HepG2 (cell line): Measurements from ENCODE around the gene RNF5. TPM values are rescaled to one million over a fixed set of nuclear protein-coding genes. Genes with fewer than 3 reads are reported as not detected.

Experiments
- HMGA1 ChIP-seq: sonication (generic); formaldehyde crosslinking; conservative IDR thresholded peaks from 2 replicates; pipeline ENCODE4 v1.4.0; 2020; ENCODE audit warnings: missing genetic modification reagents
- HOXA3 ChIP-seq: sonication (generic); formaldehyde crosslinking; IDR thresholded peaks from 2 replicates; pipeline ENCODE4 v1.5.0; 2020; ENCODE audit warnings: missing genetic modification reagents
- IRF2 ChIP-seq: IDR thresholded peaks from 2 replicates; pipeline ENCODE4 v1.6.1; 2018; ENCODE audit warnings: missing genetic modification reagents, missing compliant biosample characterization
- KLF6 ChIP-seq: IDR thresholded peaks from 2 replicates; pipeline ENCODE4 v1.8.0; 2016; ENCODE audit warnings: missing biosample characterization, missing genetic modification reagents
- MIXL1 ChIP-seq: IDR thresholded peaks from 2 replicates; pipeline ENCODE4 v1.6.1; 2016
- SALL2 ChIP-seq: sonication (generic); formaldehyde crosslinking; IDR thresholded peaks from 2 replicates; pipeline ENCODE4 v1.8.1; 2023; ENCODE audit warnings: mild to moderate bottlenecking, missing genetic modification reagents, inconsistent platforms
- SUZ12 ChIP-seq: fragments of 150-350 bp; IDR thresholded peaks from 2 replicates; pipeline ENCODE4 v1.6.1; 2014; ENCODE audit warnings: low read depth, low read length
- TBX3 ChIP-seq: fragments of 450-650 bp; IDR thresholded peaks from 2 replicates; pipeline ENCODE4 v1.6.1; 2017; ENCODE audit warnings: antibody characterized with exemption, mild to moderate bottlenecking, inconsistent platforms, borderline replicate concordance
- ZBTB21 ChIP-seq: sonication (generic); formaldehyde crosslinking; IDR thresholded peaks from 2 replicates; pipeline ENCODE4 v1.4.0; 2020; ENCODE audit warnings: missing genetic modification reagents
- ZMYM4 ChIP-seq: sonication (generic); formaldehyde crosslinking; IDR thresholded peaks from 2 replicates; pipeline ENCODE4 v1.8.1; 2023; ENCODE audit warnings: mild to moderate bottlenecking, missing genetic modification reagents
- ZNF136 ChIP-seq: sonication (generic); formaldehyde crosslinking; IDR thresholded peaks from 2 replicates; pipeline ENCODE4 v1.8.1; 2022; ENCODE audit warnings: low read depth, mild to moderate bottlenecking, moderate library complexity, missing genetic modification reagents
- ZNF768 ChIP-seq: sonication (generic); formaldehyde crosslinking; IDR thresholded peaks from 2 replicates; pipeline ENCODE4 v1.4.0; 2020; ENCODE audit warnings: missing genetic modification reagents
- ZNF780A ChIP-seq: sonication (generic); formaldehyde crosslinking; IDR thresholded peaks from 2 replicates; pipeline ENCODE4 v1.8.0; 2022; ENCODE audit warnings: mild to moderate bottlenecking, missing genetic modification reagents, moderate library complexity
- ZNF83 ChIP-seq: sonication (generic); formaldehyde crosslinking; IDR thresholded peaks from 2 replicates; pipeline ENCODE4 v1.4.0; 2020; ENCODE audit warnings: missing genetic modification reagents, mild to moderate bottlenecking, borderline replicate concordance
- ZSCAN21 ChIP-seq: sonication (generic); formaldehyde crosslinking; IDR thresholded peaks from 2 replicates; pipeline ENCODE4 v1.8.0; 2022; ENCODE audit warnings: mild to moderate bottlenecking, missing genetic modification reagents, moderate library complexity, borderline replicate concordance
- polyA plus RNA-seq, 8 experiments: library from polyadenylated mRNA; depleted of rRNA in 3 of 8; stranded (reverse) in 7 of 8; unstranded in 1 of 8; fragments of >200 nt; fragmentation: Illumina TruSeq in 4 of 8; extraction: Trizol in 4 of 8; gene quantifications; 2 replicates each; pipeline versions ENCODE4 v1.2.1 to v1.2.3, GENCODE V29; 2011 to 2016; ENCODE audit warnings: low read depth in 4 of 8, missing spikeins in 1 of 8, mixed read lengths in 1 of 8; ENCODE audit not compliant: insufficient read depth in 1 of 8
- total RNA-seq, 5 experiments: library from RNA; depleted of rRNA; stranded (reverse); fragments of >200 nt; fragmentation: Illumina TruSeq; extraction: Trizol; gene quantifications; 2 replicates each; pipeline ENCODE4 v1.2.3, GENCODE V29; 2016; ENCODE audit warnings: low read depth in 1 of 5
- TF ChIP-seq, protein P1 (sequence below): sonication (generic); formaldehyde crosslinking; IDR thresholded peaks from 2 replicates; pipeline ENCODE4 v1.9.0; 2021; ENCODE audit warnings: missing genetic modification reagents, mild to moderate bottlenecking, borderline replicate concordance
- TF ChIP-seq, protein P2 (sequence below): sonication (generic); formaldehyde crosslinking; IDR thresholded peaks from 2 replicates; pipeline ENCODE4 v1.5.0; 2020; ENCODE audit warnings: mild to moderate bottlenecking, missing genetic modification reagents
- TF ChIP-seq, protein P3 (sequence below): sonication (generic); formaldehyde crosslinking; conservative IDR thresholded peaks from 2 replicates; pipeline ENCODE4 v1.4.0; 2020; ENCODE audit warnings: mild to moderate bottlenecking, missing genetic modification reagents, moderate library complexity
- TF ChIP-seq, protein P4 (sequence below): sonication (generic); formaldehyde crosslinking; conservative IDR thresholded peaks from 2 replicates; pipeline ENCODE4 v1.4.0; 2020; ENCODE audit warnings: missing genetic modification reagents

Gene RNF5
- total and polyA plus RNA-seq, 2 of the 13 experiments (the other 11 are each of a cell fraction or from before 2014, with no cell fraction given), result 98.0 to 131 TPM

DNA sequence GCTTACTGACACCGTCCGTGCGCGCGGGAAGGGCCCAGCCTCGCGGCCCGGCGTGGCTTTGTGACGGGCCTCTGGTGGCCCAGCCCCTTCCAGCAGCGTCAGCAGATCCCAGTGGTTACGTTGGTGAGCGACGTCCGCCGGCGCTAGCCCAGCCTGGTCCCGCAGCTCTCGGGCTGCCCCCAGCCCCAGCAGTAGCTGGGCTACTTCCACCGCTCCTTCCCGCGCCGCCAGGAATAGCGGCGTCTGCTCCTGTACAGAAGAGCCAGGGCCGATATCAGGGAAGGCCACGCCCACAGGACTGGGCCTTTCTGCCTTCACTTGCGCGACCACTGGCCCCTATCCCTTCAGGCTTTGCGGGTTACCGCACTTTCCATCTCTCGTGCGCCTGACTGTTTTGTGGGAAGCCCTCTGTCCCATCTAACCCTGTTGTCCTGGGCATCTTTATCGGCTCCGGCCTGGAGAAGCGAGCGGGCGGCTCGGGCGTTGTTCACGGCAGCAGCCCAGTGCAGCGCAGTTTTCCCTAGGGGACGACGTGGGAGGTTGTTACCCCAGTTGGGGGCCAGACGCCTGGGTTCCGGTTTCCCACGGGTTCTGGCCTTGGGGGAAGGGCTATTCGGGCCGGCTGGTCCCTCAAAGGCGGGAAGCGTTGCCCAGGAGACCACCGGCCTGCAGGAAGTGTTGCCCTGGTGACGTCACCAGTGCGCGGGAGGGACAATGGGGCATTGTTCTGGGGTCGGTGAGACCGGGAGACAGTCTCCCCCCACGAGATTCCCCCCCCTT is 17.9 kb downstream of the RNF5 start (continued):
- TF ChIP-seq, protein P1, sequence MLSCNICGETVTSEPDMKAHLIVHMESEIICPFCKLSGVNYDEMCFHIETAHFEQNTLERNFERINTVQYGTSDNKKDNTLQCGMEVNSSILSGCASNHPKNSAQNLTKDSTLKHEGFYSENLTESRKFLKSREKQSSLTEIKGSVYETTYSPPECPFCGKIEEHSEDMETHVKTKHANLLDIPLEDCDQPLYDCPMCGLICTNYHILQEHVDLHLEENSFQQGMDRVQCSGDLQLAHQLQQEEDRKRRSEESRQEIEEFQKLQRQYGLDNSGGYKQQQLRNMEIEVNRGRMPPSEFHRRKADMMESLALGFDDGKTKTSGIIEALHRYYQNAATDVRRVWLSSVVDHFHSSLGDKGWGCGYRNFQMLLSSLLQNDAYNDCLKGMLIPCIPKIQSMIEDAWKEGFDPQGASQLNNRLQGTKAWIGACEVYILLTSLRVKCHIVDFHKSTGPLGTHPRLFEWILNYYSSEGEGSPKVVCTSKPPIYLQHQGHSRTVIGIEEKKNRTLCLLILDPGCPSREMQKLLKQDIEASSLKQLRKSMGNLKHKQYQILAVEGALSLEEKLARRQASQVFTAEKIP (CRISPR knock-in tag), result no peak
- TF ChIP-seq HOXA3 (CRISPR knock-in tag) (peak; percentile 98), SUZ12 (no peak), ZMYM4 (peak; percentile 82), IRF2 (CRISPR knock-in tag) (no peak; the same call in 1 of the 2 replicates), ZBTB21 (CRISPR knock-in tag) (peak; percentile 90), ZNF768 (peak; percentile 15; the same call in 1 of the 2 replicates), ZNF136 (CRISPR knock-in tag) (peak; percentile 84), ZNF780A (CRISPR knock-in tag) (no peak), SALL2 (peak; percentile 70; the same call in 1 of the 2 replicates), ZSCAN21 (CRISPR knock-in tag) (peak; percentile 88), MIXL1 (CRISPR knock-in tag) (0 out of 2 replicates have a peak, but pooled peaks have one; percentile 44), HMGA1 (CRISPR knock-in tag) (no peak), ZNF83 (CRISPR knock-in tag) (peak; percentile 93; the same call in 1 of the 2 replicates), TBX3 (peak; percentile 34; the same call in 1 of the 2 replicates), KLF6 (CRISPR knock-in tag) (peak; percentile 68; the same call in 1 of the 2 replicates)
- TF ChIP-seq, protein P2, sequence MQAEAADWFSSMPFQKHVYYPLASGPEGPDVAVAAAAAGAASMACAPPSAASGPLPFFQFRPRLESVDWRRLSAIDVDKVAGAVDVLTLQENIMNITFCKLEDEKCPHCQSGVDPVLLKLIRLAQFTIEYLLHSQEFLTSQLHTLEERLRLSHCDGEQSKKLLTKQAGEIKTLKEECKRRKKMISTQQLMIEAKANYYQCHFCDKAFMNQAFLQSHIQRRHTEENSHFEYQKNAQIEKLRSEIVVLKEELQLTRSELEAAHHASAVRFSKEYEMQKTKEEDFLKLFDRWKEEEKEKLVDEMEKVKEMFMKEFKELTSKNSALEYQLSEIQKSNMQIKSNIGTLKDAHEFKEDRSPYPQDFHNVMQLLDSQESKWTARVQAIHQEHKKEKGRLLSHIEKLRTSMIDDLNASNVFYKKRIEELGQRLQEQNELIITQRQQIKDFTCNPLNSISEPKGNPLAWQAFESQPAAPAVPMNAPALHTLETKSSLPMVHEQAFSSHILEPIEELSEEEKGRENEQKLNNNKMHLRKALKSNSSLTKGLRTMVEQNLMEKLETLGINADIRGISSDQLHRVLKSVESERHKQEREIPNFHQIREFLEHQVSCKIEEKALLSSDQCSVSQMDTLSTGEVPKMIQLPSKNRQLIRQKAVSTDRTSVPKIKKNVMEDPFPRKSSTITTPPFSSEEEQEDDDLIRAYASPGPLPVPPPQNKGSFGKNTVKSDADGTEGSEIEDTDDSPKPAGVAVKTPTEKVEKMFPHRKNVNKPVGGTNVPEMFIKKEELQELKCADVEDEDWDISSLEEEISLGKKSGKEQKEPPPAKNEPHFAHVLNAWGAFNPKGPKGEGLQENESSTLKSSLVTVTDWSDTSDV (CRISPR knock-in tag), result peak; percentile 87; the same call in 1 of the 2 replicates
- TF ChIP-seq, protein P3, sequence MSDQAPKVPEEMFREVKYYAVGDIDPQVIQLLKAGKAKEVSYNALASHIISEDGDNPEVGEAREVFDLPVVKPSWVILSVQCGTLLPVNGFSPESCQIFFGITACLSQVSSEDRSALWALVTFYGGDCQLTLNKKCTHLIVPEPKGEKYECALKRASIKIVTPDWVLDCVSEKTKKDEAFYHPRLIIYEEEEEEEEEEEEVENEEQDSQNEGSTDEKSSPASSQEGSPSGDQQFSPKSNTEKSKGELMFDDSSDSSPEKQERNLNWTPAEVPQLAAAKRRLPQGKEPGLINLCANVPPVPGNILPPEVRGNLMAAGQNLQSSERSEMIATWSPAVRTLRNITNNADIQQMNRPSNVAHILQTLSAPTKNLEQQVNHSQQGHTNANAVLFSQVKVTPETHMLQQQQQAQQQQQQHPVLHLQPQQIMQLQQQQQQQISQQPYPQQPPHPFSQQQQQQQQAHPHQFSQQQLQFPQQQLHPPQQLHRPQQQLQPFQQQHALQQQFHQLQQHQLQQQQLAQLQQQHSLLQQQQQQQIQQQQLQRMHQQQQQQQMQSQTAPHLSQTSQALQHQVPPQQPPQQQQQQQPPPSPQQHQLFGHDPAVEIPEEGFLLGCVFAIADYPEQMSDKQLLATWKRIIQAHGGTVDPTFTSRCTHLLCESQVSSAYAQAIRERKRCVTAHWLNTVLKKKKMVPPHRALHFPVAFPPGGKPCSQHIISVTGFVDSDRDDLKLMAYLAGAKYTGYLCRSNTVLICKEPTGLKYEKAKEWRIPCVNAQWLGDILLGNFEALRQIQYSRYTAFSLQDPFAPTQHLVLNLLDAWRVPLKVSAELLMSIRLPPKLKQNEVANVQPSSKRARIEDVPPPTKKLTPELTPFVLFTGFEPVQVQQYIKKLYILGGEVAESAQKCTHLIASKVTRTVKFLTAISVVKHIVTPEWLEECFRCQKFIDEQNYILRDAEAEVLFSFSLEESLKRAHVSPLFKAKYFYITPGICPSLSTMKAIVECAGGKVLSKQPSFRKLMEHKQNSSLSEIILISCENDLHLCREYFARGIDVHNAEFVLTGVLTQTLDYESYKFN, result no peak; the same call in none of the 2 replicates
- TF ChIP-seq, protein P4, sequence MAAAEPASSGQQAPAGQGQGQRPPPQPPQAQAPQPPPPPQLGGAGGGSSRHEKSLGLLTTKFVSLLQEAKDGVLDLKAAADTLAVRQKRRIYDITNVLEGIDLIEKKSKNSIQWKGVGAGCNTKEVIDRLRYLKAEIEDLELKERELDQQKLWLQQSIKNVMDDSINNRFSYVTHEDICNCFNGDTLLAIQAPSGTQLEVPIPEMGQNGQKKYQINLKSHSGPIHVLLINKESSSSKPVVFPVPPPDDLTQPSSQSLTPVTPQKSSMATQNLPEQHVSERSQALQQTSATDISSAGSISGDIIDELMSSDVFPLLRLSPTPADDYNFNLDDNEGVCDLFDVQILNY, result peak; percentile 93
